ENCODE results near the gene PLA2G6. TPM values are rescaled to one million over a fixed set of nuclear protein-coding genes. Genes with fewer than 3 reads are reported as not detected.
A peak's percentile ranks its signal among the peaks of the same experiment; 100 is the strongest.

The PLA2G6 gene
- total and polyA plus RNA-seq, 2 of the 4 experiments (the other 2 are of a cell fraction): 6.1 to 10.3 TPM

DNA sequence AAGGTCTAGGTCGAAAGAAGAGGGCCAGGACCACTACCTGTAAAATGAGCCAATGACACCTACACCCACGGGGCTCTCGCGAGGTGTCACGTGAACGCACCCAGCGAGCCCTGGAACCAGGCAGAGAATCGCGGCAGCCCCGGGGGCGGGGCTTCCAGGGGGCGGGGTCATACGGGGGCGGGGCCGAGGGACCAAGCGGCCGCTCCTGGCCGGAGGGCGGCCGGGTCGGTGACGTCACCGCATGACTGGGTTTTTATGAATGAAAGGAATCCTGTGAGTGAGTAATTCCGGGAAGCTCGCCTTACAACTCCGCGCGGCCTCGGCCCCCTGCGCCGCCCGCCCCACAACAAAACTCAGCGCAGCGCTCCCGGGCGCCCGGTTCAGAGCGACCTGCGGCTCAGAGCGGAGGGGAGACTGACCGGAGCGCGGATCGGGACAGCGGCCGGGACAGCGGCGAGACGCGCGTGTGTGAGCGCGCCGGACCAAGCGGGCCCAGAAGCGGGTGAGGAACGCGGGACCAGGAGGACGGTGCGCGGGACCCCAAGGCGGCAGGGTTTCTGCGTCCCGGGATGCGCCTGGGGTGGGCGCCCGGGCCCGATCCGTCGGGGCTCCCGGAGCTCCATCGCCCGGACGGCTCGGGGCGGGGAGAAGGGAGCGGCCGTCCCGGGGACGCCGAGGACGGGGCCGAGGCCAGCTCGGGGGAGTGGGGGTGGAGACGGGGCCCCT is 20.2 kb upstream of the PLA2G6 start, which contains the start of gene MAFF (continued):
- peak; percentile 86 for TF ChIP-seq MAZ (IDR thresholded peaks at IDR 0.05; ENCODE audit: borderline replicate concordance, low read depth, low read length)
- no peak for TF ChIP-seq MAFK (IDR thresholded peaks at IDR 0.05; ENCODE audit: low read depth, low read length)

DNA sequence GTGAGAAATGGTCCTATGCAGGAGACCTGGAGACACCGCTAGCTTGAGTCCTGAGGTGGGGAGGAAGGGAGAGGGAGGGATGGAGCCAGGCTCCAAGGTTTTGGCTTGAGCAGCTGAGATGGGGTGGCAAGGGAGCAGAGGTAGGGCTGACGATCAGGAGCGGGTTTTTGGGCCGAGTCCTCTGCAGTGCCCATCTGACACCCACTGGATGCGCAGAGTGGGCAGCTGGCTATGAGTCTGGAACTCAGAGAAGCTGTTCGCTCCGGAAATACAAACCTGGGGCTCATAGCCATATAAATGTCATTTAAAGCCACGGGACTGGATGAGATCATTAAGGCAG is 19.7 kb upstream of the PLA2G6 start:
- no peak overlapping the region for H3K56ac ChIP-seq (ENCODE audit: extremely low read depth, insufficient read depth, low read length)
- H2AFZ ChIP-seq (replicated peaks; ENCODE audit: low read length, poor library complexity): peak overlapping the region; percentile 92
- peak overlapping the region; percentile 58 for H2BK20ac ChIP-seq (ENCODE audit: low read depth, low read length)
- dilution Hi-C loops (cut with HindIII; ENCODE audit: low sequenced_read_pairs, unreplicated experiment): no loop called here
- peak overlapping the region; percentile 62 for H3K14ac ChIP-seq (replicated peaks; ENCODE audit: low read depth, low read length)
- POLR2A ChIA-PET (ENCODE audit: unreplicated experiment): interaction anchor here (0.7 kb wide), 1 partner anchor 81 kb away, joined by 5 read pairs; no protein-coding TSS in a partner anchor
- no peaks in the 10 kb centered on the region for H3K9me3 ChIP-seq (ENCODE audit: control insufficient read depth, insufficient read depth, low read length)
- peaks cover 3 to 43% of the 10 kb centered on the region in 2 experiments; a peak in 3 of 4 replicates for H3K79me1 ChIP-seq (ENCODE audit: low read depth in 1 of 2, low read length in 2 of 2)
- peaks cover 39% of the 10 kb centered on the region for H4K20me1 ChIP-seq (ENCODE audit: insufficient read depth, low read length)
- peak overlapping the region; percentile 92 for H2AK5ac ChIP-seq (ENCODE audit: low read depth, low read length)
- TF ChIP-seq, protein P1, sequence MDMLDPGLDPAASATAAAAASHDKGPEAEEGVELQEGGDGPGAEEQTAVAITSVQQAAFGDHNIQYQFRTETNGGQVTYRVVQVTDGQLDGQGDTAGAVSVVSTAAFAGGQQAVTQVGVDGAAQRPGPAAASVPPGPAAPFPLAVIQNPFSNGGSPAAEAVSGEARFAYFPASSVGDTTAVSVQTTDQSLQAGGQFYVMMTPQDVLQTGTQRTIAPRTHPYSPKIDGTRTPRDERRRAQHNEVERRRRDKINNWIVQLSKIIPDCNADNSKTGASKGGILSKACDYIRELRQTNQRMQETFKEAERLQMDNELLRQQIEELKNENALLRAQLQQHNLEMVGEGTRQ (IDR thresholded peaks at IDR 0.05; ENCODE audit: low read depth, low read length): no peak
- H2BK5ac ChIP-seq (ENCODE audit: low read depth, low read length, poor library complexity, severe bottlenecking): peak overlapping the region; percentile 42
- peak overlapping the region; percentile 36 for H3K27ac ChIP-seq (ENCODE audit: insufficient read depth, low read length)
- peak overlapping the region; percentile 81 for H4K5ac ChIP-seq (ENCODE audit: low read depth, low read length)
- peak overlapping the region; percentile 12 for H2AK9ac ChIP-seq (replicated peaks; ENCODE audit: low read depth, low read length, poor library complexity)
- ATAC-seq (ENCODE audit: low read depth) (no peak; the same call in 1 of the 2 replicates), DNase-seq (no peak)
- intact Hi-C loops (cut with micrococcal nuclease): loop anchor here (2.0 kb wide), 1 partner anchor 21 kb away; the partner anchor contains the start of gene PLA2G6
- CTCF ChIA-PET: interaction anchor here (1.0 kb wide), 1 partner anchor 86 kb away, joined by 3 read pairs; no protein-coding TSS in a partner anchor
- peak overlapping the region; percentile 37 for H3K18ac ChIP-seq (ENCODE audit: low read depth, low read length)
- H3K4me1 ChIP-seq (ENCODE audit: control insufficient read depth, insufficient read depth, low read length): peaks cover 25% of the 10 kb centered on the region
- H4K91ac ChIP-seq (ENCODE audit: insufficient read depth, low read depth, low read length): peak overlapping the region; percentile 79
- H3K9ac ChIP-seq (ENCODE audit: low read depth, low read length): 0 out of 2 replicates have a peak overlapping the region, but pooled peaks have one; percentile 33
- peak overlapping the region; percentile 48 for H3K4me3 ChIP-seq (ENCODE audit: insufficient read depth, low read depth, low read length)
- H3K27me3 ChIP-seq (ENCODE audit: control insufficient read depth, insufficient read depth, low read length): no peaks in the 10 kb centered on the region
- peak overlapping the region; percentile 90 to 91 for H4K8ac ChIP-seq (ENCODE audit: low read depth in 2 of 2, low read length in 2 of 2)
- peak overlapping the region; percentile 69; the same call in 1 of the 2 replicates for H3K23ac ChIP-seq (ENCODE audit: low read depth, low read length)
- H2BK15ac ChIP-seq (ENCODE audit: low read depth, low read length): peak overlapping the region; percentile 98; the same call in 2 of the 3 replicates
- H2BK120ac ChIP-seq (ENCODE audit: low read depth, low read length): peak overlapping the region; percentile 76
- in situ Hi-C loops (cut with MboI; ENCODE audit: low sequenced_read_pairs): no loop called here
- no peaks in the 10 kb centered on the region for H3K36me3 ChIP-seq (ENCODE audit: control insufficient read depth, insufficient read depth, low read length)
- peak overlapping the region; percentile 87 for H3K4ac ChIP-seq (ENCODE audit: low read depth, low read length)
- no CpG with 5 or more reads among the region's 8 CpGs for WGBS, 2 experiments (ENCODE audit: extremely low coverage in 2 of 2, insufficient read length in 1 of 2)
- BruUV-seq (replicated peaks): no TSS peak
- peak overlapping the region; percentile 93 for H3K4me2 ChIP-seq (ENCODE audit: low read depth, low read length)
- H3K9me1 ChIP-seq (ENCODE audit: insufficient read depth, low read length): peaks cover 21% of the 10 kb centered on the region

Data from IMR-90 (cell line).